Epidermal melanocyte (primary cell): ENCODE measurements around the gene AKT2.

Experiments used
- DNase-seq: peaks from one replicate; pipeline ENCODE4 v3.0.0; 2011; ENCODE audit warnings: low spot score; ENCODE audit not compliant: insufficient read length

AKT2 gene

GRCh38 chr19:40236366-40236765, 48.8 kb downstream of the AKT2 start:
- no peak for DNase-seq

- no peak for DNase-seq
Observed at GRCh38 chr19:40236026-40236355, 49.2 kb downstream of the AKT2 start.

GRCh38 chr19:40235238-40236025, 49.7 kb downstream of the AKT2 start:
- DNase-seq: no peak

GRCh38 chr19:40234429-40235237, 50.5 kb downstream of the AKT2 start:
- no peak for DNase-seq

GRCh38 chr19:40233811-40234389, 51.2 kb downstream of the AKT2 start:
- no peak for DNase-seq

GRCh38 chr19:40232949-40233810, 52.0 kb downstream of the AKT2 start:
- DNase-seq: no peak

- no peak for DNase-seq
Observed at GRCh38 chr19:40232479-40232878, 52.7 kb downstream of the AKT2 start.

GRCh38 chr19:40231544-40232424, 53.4 kb downstream of the AKT2 start:
- no peak for DNase-seq

GRCh38 chr19:40231057-40231456, 54.1 kb downstream of the AKT2 start:
- no peak for DNase-seq

- DNase-seq: no peak
Observed at GRCh38 chr19:40229926-40230417, 55.2 kb downstream of the AKT2 start.

- no peak for DNase-seq
Observed at GRCh38 chr19:40229484-40229883, 55.7 kb downstream of the AKT2 start.

- DNase-seq: no peak
Observed at GRCh38 chr19:40228863-40229262, 56.3 kb downstream of the AKT2 start.

GRCh38 chr19:40228346-40228745, 56.8 kb downstream of the AKT2 start:
- DNase-seq: no peak

- no peak for DNase-seq
Observed at GRCh38 chr19:40225440-40226305, 59.5 kb downstream of the AKT2 start.

- no peak for DNase-seq
Observed at GRCh38 chr19:40224342-40225150, 60.6 kb downstream of the AKT2 start.

GRCh38 chr19:40223135-40223822, 61.9 kb downstream of the AKT2 start:
- no peak for DNase-seq

- peak; percentile 100 for DNase-seq
Observed at GRCh38 chr19:40221858-40222619, 63.1 kb downstream of the AKT2 start.
